IPS-18a (cell line): ENCODE results near the gene KMT5B.

Source experiments
- H3K27ac ChIP-seq: one replicate; pipeline ENCODE4 v1.5.1; 2013; ENCODE audit warnings: low read length
- H3K27me3 ChIP-seq: one replicate; pipeline ENCODE4 v1.6.1; 2013; ENCODE audit warnings: mild to moderate bottlenecking, low read length; ENCODE audit not compliant: control insufficient read depth, insufficient read depth
- H3K36me3 ChIP-seq: one replicate; pipeline ENCODE4 v1.6.1; 2013; ENCODE audit warnings: low read depth, low read length; ENCODE audit not compliant: control insufficient read depth
- H3K4me1 ChIP-seq: one replicate; pipeline ENCODE4 v1.6.1; 2013; ENCODE audit warnings: low read depth, low read length; ENCODE audit not compliant: control insufficient read depth
- H3K4me3 ChIP-seq: one replicate; pipeline ENCODE4 v1.5.1; 2013; ENCODE audit warnings: low read length
- H3K9ac ChIP-seq: one replicate; pipeline ENCODE4 v1.6.1; 2013; ENCODE audit warnings: mild to moderate bottlenecking, low read length, moderate library complexity
- H3K9me3 ChIP-seq: one replicate; pipeline ENCODE4 v1.6.1; 2013; ENCODE audit warnings: low read depth, low read length; ENCODE audit not compliant: control insufficient read depth

KMT5B gene

GRCh38 chr11:68196219-68196618 is 16.9 kb downstream of the KMT5B start:
- Histone ChIP-seq H3K27ac (no peak overlapping the region), H3K9me3 (no peaks in the 10 kb centered on the region), H3K9ac (no peak overlapping the region), H3K4me3 (no peak overlapping the region), H3K27me3 (no peaks in the 10 kb centered on the region), H3K4me1 (peaks cover 21% of the 10 kb centered on the region), H3K36me3 (no peaks in the 10 kb centered on the region)

GRCh38 chr11:68194675-68195294 is 18.3 kb downstream of the KMT5B start:
- Histone ChIP-seq H3K9ac (no peak overlapping the region), H3K36me3 (no peaks in the 10 kb centered on the region), H3K4me1 (peaks cover 13% of the 10 kb centered on the region), H3K27me3 (no peaks in the 10 kb centered on the region), H3K9me3 (no peaks in the 10 kb centered on the region), H3K4me3 (no peak overlapping the region), H3K27ac (no peak overlapping the region)

GRCh38 chr11:68193018-68193417 is 20.1 kb downstream of the KMT5B start:
- Histone ChIP-seq H3K4me3 (no peak overlapping the region), H3K27me3 (no peaks in the 10 kb centered on the region), H3K4me1 (peaks cover 13% of the 10 kb centered on the region), H3K9me3 (no peaks in the 10 kb centered on the region), H3K36me3 (no peaks in the 10 kb centered on the region), H3K9ac (no peak overlapping the region), H3K27ac (no peak overlapping the region)

- H3K27me3 ChIP-seq = no peaks in the 10 kb centered on the region
- peaks cover 13% of the 10 kb centered on the region for H3K4me1 ChIP-seq
- no peaks in the 10 kb centered on the region for H3K9me3 ChIP-seq
- H3K4me3 ChIP-seq = no peak overlapping the region
- no peak overlapping the region for H3K27ac ChIP-seq
- no peak overlapping the region for H3K9ac ChIP-seq
- H3K36me3 ChIP-seq = peaks cover 6% of the 10 kb centered on the region
Measured at GRCh38 chr11:68191661-68192579, 21.2 kb downstream of the KMT5B start.

- H3K36me3 ChIP-seq = peaks cover 14% of the 10 kb centered on the region
- H3K4me3 ChIP-seq = no peak overlapping the region
- peaks cover 26% of the 10 kb centered on the region for H3K4me1 ChIP-seq
- H3K9ac ChIP-seq = no peak overlapping the region
- no peaks in the 10 kb centered on the region for H3K9me3 ChIP-seq
- H3K27me3 ChIP-seq = no peaks in the 10 kb centered on the region
- no peak overlapping the region for H3K27ac ChIP-seq
Measured at GRCh38 chr11:68189888-68190287, 23.2 kb downstream of the KMT5B start.

GRCh38 chr11:68189082-68189481 is 24.0 kb downstream of the KMT5B start:
- peaks cover 26% of the 10 kb centered on the region for H3K4me1 ChIP-seq
- no peaks in the 10 kb centered on the region for H3K27me3 ChIP-seq
- no peaks in the 10 kb centered on the region for H3K9me3 ChIP-seq
- H3K36me3 ChIP-seq = peaks cover 22% of the 10 kb centered on the region
- no peak overlapping the region for H3K27ac ChIP-seq
- no peak overlapping the region for H3K9ac ChIP-seq
- H3K4me3 ChIP-seq = no peak overlapping the region

GRCh38 chr11:68186061-68186460 is 27.0 kb downstream of the KMT5B start:
- peak overlapping the region; percentile 5 for H3K4me3 ChIP-seq
- H3K4me1 ChIP-seq = peaks cover 13% of the 10 kb centered on the region
- H3K36me3 ChIP-seq = peaks cover 30% of the 10 kb centered on the region
- H3K27ac ChIP-seq = no peak overlapping the region
- H3K9me3 ChIP-seq = no peaks in the 10 kb centered on the region
- H3K9ac ChIP-seq = no peak overlapping the region
- no peaks in the 10 kb centered on the region for H3K27me3 ChIP-seq

GRCh38 chr11:68181719-68182451 is 31.2 kb downstream of the KMT5B start:
- Histone ChIP-seq H3K27me3 (no peaks in the 10 kb centered on the region), H3K4me1 (peaks cover 13% of the 10 kb centered on the region), H3K9me3 (no peaks in the 10 kb centered on the region), H3K27ac (no peak overlapping the region), H3K36me3 (peaks cover 46% of the 10 kb centered on the region), H3K4me3 (no peak overlapping the region), H3K9ac (no peak overlapping the region)

- Histone ChIP-seq H3K4me1 (no peaks in the 10 kb centered on the region), H3K36me3 (peaks cover 41% of the 10 kb centered on the region), H3K9me3 (no peaks in the 10 kb centered on the region), H3K27me3 (no peaks in the 10 kb centered on the region), H3K9ac (no peak overlapping the region), H3K27ac (no peak overlapping the region), H3K4me3 (no peak overlapping the region)
Measured at GRCh38 chr11:68179847-68180246, 33.2 kb downstream of the KMT5B start.

- Histone ChIP-seq H3K4me3 (no peak overlapping the region), H3K9me3 (no peaks in the 10 kb centered on the region), H3K27ac (no peak overlapping the region), H3K36me3 (peaks cover 45% of the 10 kb centered on the region), H3K27me3 (no peaks in the 10 kb centered on the region), H3K9ac (no peak overlapping the region), H3K4me1 (no peaks in the 10 kb centered on the region)
Measured at GRCh38 chr11:68177877-68178276, 35.2 kb downstream of the KMT5B start.

GRCh38 chr11:68173926-68174325 is 39.2 kb downstream of the KMT5B start:
- Histone ChIP-seq H3K27me3 (no peaks in the 10 kb centered on the region), H3K4me3 (no peak overlapping the region), H3K27ac (no peak overlapping the region), H3K9ac (no peak overlapping the region), H3K36me3 (peaks cover 64% of the 10 kb centered on the region), H3K9me3 (no peaks in the 10 kb centered on the region), H3K4me1 (no peaks in the 10 kb centered on the region)
